Measurements from ENCODE around the gene TIMP4.

The TIMP4 gene

DNA sequence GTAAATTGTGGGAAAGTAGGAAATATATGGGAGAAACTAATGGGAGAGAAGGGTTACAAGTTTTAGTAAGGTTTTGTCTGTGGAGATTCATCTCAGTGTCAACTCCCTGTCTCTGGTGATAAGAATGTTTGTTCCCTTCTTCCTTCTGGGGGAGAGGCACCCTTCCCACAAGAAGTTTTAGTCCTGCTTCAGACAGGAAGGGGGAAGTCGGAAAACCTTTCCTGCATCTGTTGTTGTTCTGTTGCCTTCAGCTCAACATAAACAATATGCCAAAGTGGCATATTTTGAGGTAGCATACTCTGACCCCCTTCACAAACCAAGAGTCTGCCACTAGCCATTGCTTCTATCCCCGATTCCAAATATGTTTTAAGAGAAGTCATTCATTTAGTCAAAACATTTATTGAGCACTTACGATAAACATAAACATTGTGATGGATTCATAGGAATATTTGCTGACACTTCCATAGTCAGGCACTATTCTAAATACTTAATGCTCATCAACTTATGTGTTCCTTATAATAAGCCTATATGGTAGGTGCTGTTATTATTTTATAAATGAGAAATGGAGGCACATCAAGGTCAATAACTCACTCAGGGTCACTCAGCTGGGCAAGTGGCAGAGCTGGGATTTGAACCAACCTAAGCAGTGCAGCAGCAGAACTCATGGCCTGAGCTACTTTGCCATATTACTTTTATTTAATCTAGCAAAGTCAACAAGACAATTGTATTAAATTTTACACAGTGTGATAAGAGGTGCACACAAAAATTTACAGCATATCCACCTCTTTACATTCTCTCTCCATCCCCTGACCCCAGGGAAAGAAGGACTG, 34.2 kb upstream of the TIMP4 start:
- H3K36me3 ChIP-seq (ENCODE audit: insufficient read depth, low read length) = no peaks in the 10 kb centered on the region
- no peak overlapping the region for H2AFZ ChIP-seq (ENCODE audit: low read depth, low read length)
- no peak overlapping the region for H3K4me3 ChIP-seq (ENCODE audit: low read depth in 1 of 2, low read length in 2 of 2)
- no peak overlapping the region for H3K4me2 ChIP-seq (ENCODE audit: insufficient read depth, low read length)
- H4K20me1 ChIP-seq (ENCODE audit: insufficient read depth, low read length) = no peaks in the 10 kb centered on the region
- ATAC-seq (ENCODE audit: insufficient read depth, low read depth) (no peak), DNase-seq (no peak)
- H3K27me3 ChIP-seq (ENCODE audit: insufficient read depth, low read length, poor library complexity) = no peaks in the 10 kb centered on the region
- TF ChIP-seq, protein P1, sequence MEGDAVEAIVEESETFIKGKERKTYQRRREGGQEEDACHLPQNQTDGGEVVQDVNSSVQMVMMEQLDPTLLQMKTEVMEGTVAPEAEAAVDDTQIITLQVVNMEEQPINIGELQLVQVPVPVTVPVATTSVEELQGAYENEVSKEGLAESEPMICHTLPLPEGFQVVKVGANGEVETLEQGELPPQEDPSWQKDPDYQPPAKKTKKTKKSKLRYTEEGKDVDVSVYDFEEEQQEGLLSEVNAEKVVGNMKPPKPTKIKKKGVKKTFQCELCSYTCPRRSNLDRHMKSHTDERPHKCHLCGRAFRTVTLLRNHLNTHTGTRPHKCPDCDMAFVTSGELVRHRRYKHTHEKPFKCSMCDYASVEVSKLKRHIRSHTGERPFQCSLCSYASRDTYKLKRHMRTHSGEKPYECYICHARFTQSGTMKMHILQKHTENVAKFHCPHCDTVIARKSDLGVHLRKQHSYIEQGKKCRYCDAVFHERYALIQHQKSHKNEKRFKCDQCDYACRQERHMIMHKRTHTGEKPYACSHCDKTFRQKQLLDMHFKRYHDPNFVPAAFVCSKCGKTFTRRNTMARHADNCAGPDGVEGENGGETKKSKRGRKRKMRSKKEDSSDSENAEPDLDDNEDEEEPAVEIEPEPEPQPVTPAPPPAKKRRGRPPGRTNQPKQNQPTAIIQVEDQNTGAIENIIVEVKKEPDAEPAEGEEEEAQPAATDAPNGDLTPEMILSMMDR (IDR thresholded peaks at IDR 0.05; ENCODE audit: borderline replicate concordance, extremely low read depth, low read length, poor library complexity, severe bottlenecking) = no peak
- no peak for TF ChIP-seq EZH2 (IDR thresholded peaks at IDR 0.05; ENCODE audit: borderline replicate concordance, low read depth, low read length, severe bottlenecking)
- H3K9me3 ChIP-seq (ENCODE audit: insufficient read depth, low read length, severe bottlenecking) = no peaks in the 10 kb centered on the region
- H3K79me2 ChIP-seq (ENCODE audit: insufficient read depth, low read length) = no peaks in the 10 kb centered on the region
- H3K4me1 ChIP-seq (ENCODE audit: insufficient read depth, low read length) = peaks cover 31% of the 10 kb centered on the region
- H3K27ac ChIP-seq (ENCODE audit: low read length) = no peak overlapping the region
- no peak overlapping the region for H3K9ac ChIP-seq (ENCODE audit: low read depth, low read length)

DNA sequence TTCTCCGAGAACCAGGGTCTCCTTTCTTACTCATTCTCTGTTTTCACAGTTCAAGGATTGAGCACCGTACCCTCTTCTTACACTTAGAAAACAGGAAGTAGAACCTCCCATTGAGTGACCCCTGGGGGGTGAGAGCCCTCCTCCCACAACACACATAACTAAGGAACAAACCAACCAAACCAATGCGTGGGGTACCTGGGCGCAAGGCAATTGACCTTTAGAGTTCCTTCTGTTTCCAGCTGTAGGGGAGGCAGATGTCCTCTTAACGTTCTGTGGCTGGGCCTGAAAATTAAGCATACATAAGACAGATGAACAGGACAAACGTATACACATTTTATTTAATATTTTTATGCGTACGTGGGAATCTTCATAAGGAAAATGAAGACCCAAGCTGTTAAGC, 33.5 kb upstream of the TIMP4 start:
- Histone ChIP-seq H3K4me1 (ENCODE audit: insufficient read depth, low read length) (peaks cover 38% of the 10 kb centered on the region), H3K27ac (ENCODE audit: low read length) (no peak overlapping the region), H3K9ac (ENCODE audit: low read depth, low read length) (no peak overlapping the region), H3K36me3 (ENCODE audit: insufficient read depth, low read length) (no peaks in the 10 kb centered on the region), H3K4me3 (ENCODE audit: low read depth in 1 of 2, low read length in 2 of 2) (no peak overlapping the region), H3K4me2 (ENCODE audit: insufficient read depth, low read length) (no peak overlapping the region), H4K20me1 (ENCODE audit: insufficient read depth, low read length) (no peaks in the 10 kb centered on the region), H3K79me2 (ENCODE audit: insufficient read depth, low read length) (no peaks in the 10 kb centered on the region), H3K9me3 (ENCODE audit: insufficient read depth, low read length, severe bottlenecking) (no peaks in the 10 kb centered on the region), H3K27me3 (ENCODE audit: insufficient read depth, low read length, poor library complexity) (no peaks in the 10 kb centered on the region), H2AFZ (ENCODE audit: low read depth, low read length) (no peak overlapping the region)
- no peak for ATAC-seq (ENCODE audit: insufficient read depth, low read depth)
- no peak for TF ChIP-seq EZH2 (IDR thresholded peaks at IDR 0.05; ENCODE audit: borderline replicate concordance, low read depth, low read length, severe bottlenecking)
- TF ChIP-seq, protein P1 (IDR thresholded peaks at IDR 0.05; ENCODE audit: borderline replicate concordance, extremely low read depth, low read length, poor library complexity, severe bottlenecking) = no peak
- DNase-seq = no peak

GRCh38 chr3:12191559-12191958, 32.8 kb upstream of the TIMP4 start:
- no peak for DNase-seq
- H3K79me2 ChIP-seq (ENCODE audit: insufficient read depth, low read length) = no peaks in the 10 kb centered on the region
- no peaks in the 10 kb centered on the region for H4K20me1 ChIP-seq (ENCODE audit: insufficient read depth, low read length)
- H3K27ac ChIP-seq (ENCODE audit: low read length) = no peak overlapping the region
- no peaks in the 10 kb centered on the region for H3K27me3 ChIP-seq (ENCODE audit: insufficient read depth, low read length, poor library complexity)
- no peak overlapping the region for H3K4me2 ChIP-seq (ENCODE audit: insufficient read depth, low read length)
- no peaks in the 10 kb centered on the region for H3K36me3 ChIP-seq (ENCODE audit: insufficient read depth, low read length)
- TF ChIP-seq, protein P1 (IDR thresholded peaks at IDR 0.05; ENCODE audit: borderline replicate concordance, extremely low read depth, low read length, poor library complexity, severe bottlenecking) = no peak
- TF ChIP-seq EZH2 (IDR thresholded peaks at IDR 0.05; ENCODE audit: borderline replicate concordance, low read depth, low read length, severe bottlenecking) = no peak
- ATAC-seq (ENCODE audit: insufficient read depth, low read depth) = no peak
- no peak overlapping the region for H3K9ac ChIP-seq (ENCODE audit: low read depth, low read length)
- peaks cover 44% of the 10 kb centered on the region for H3K4me1 ChIP-seq (ENCODE audit: insufficient read depth, low read length)
- no peak overlapping the region for H3K4me3 ChIP-seq (ENCODE audit: low read depth in 1 of 2, low read length in 2 of 2)
- no peak overlapping the region for H2AFZ ChIP-seq (ENCODE audit: low read depth, low read length)
- no peaks in the 10 kb centered on the region for H3K9me3 ChIP-seq (ENCODE audit: insufficient read depth, low read length, severe bottlenecking)

Data from DND-41 (cell line).